ENCODE results near the gene NECTIN1. TPM values are rescaled to one million over a fixed set of nuclear protein-coding genes. Genes with fewer than 3 reads are reported as not detected.
A peak's percentile ranks its signal among the peaks of the same experiment; 100 is the strongest.

Gene NECTIN1
- polyA plus RNA-seq, 3 donors from 2014 or later: 0.41 to 0.52 TPM; not detected in 1

- no peaks in the 10 kb centered on the region for H3K9me3 Mint-ChIP-seq
- H3K27ac Mint-ChIP-seq: no peak overlapping the region
- H3K27me3 Mint-ChIP-seq (ENCODE audit: low read depth in 3 of 3): peaks cover 17 to 24% (median 19%) of the 10 kb centered on the region in 3 donors
- peak overlapping the region in 2 of 5 donors; percentile 22 to 38 for H3K4me3 Mint-ChIP-seq
- no peak for DNase-seq
- peaks cover 0 to 19% (median 8%) of the 10 kb centered on the region in 3 donors for H3K36me3 Mint-ChIP-seq
- peaks cover 15 to 18% of the 10 kb centered on the region in 2 donors for H3K4me1 Mint-ChIP-seq
These were observed 19.2 kb downstream of the NECTIN1 start for GRCh38 chr11:119709638-119710346.

- Mint-ChIP-seq H3K36me3 (peaks cover 0 to 19% (median 8%) of the 10 kb centered on the region in 3 donors), H3K27ac (no peak overlapping the region), H3K27me3 (ENCODE audit: low read depth in 3 of 3) (peaks cover 17 to 24% (median 19%) of the 10 kb centered on the region in 3 donors), H3K4me3 (peak overlapping the region in 3 of 5 donors; percentile 3 to 38 (median 32)), H3K9me3 (no peaks in the 10 kb centered on the region), H3K4me1 (peaks cover 15 to 18% of the 10 kb centered on the region in 2 donors)
- no peak for DNase-seq
These were observed 19.8 kb downstream of the NECTIN1 start for GRCh38 chr11:119709171-119709570.

- Mint-ChIP-seq H3K4me1 (peaks cover 15 to 18% of the 10 kb centered on the region in 2 donors), H3K27ac (no peak overlapping the region), H3K4me3 (no peak overlapping the region), H3K36me3 (peaks cover 0 to 19% (median 8%) of the 10 kb centered on the region in 3 donors), H3K27me3 (ENCODE audit: low read depth in 3 of 3) (peaks cover 18 to 22% (median 19%) of the 10 kb centered on the region in 3 donors), H3K9me3 (no peaks in the 10 kb centered on the region)
- DNase-seq: no peak
These were observed 20.6 kb downstream of the NECTIN1 start for GRCh38 chr11:119708384-119708783.

- no peak overlapping the region for H3K27ac Mint-ChIP-seq
These were observed 22.1 kb downstream of the NECTIN1 start for GRCh38 chr11:119706887-119707286.

GRCh38 chr11:119706029-119706428 is 23.0 kb downstream of the NECTIN1 start:
- Mint-ChIP-seq H3K27me3 (ENCODE audit: low read depth in 3 of 3) (peaks cover 13 to 21% (median 15%) of the 10 kb centered on the region in 3 donors), H3K36me3 (peaks cover 0 to 15% (median 8%) of the 10 kb centered on the region in 3 donors), H3K4me3 (no peak overlapping the region), H3K4me1 (peaks cover 16 to 19% of the 10 kb centered on the region in 2 donors), H3K27ac (no peak overlapping the region), H3K9me3 (no peaks in the 10 kb centered on the region)
- DNase-seq: no peak

More at GRCh38 chr11:119706887-119707286, 22.1 kb downstream of the NECTIN1 start:
- Mint-ChIP-seq H3K36me3 (peaks cover 0 to 19% (median 8%) of the 10 kb centered on the region in 3 donors), H3K27me3 (ENCODE audit: low read depth in 3 of 3) (peaks cover 18 to 25% (median 18%) of the 10 kb centered on the region in 3 donors), H3K9me3 (no peaks in the 10 kb centered on the region), H3K4me3 (no peak overlapping the region), H3K4me1 (peaks cover 15 to 18% of the 10 kb centered on the region in 2 donors)
- no peak for DNase-seq

GRCh38 chr11:119705362-119705761 is 23.6 kb downstream of the NECTIN1 start:
- Mint-ChIP-seq H3K9me3 (no peaks in the 10 kb centered on the region), H3K27me3 (ENCODE audit: low read depth in 3 of 3) (peaks cover 9 to 21% (median 19%) of the 10 kb centered on the region in 3 donors), H3K27ac (no peak overlapping the region), H3K36me3 (peaks cover 0 to 9% (median 8%) of the 10 kb centered on the region in 3 donors), H3K4me1 (peaks cover 17 to 19% of the 10 kb centered on the region in 2 donors), H3K4me3 (no peak overlapping the region)
- DNase-seq: no peak

GRCh38 chr11:119704849-119705248 is 24.2 kb downstream of the NECTIN1 start:
- DNase-seq: no peak
- Mint-ChIP-seq H3K4me3 (no peak overlapping the region), H3K36me3 (peaks cover 0 to 8% (median 4%) of the 10 kb centered on the region in 3 donors), H3K27ac (peak overlapping the region in 1 of 6 donors; percentile 30), H3K27me3 (ENCODE audit: low read depth in 3 of 3) (peaks cover 9 to 21% (median 15%) of the 10 kb centered on the region in 3 donors), H3K9me3 (no peaks in the 10 kb centered on the region), H3K4me1 (peaks cover 13 to 15% of the 10 kb centered on the region in 2 donors)

- Mint-ChIP-seq H3K9me3 (no peaks in the 10 kb centered on the region), H3K4me3 (no peak overlapping the region), H3K27ac (no peak overlapping the region), H3K4me1 (peaks cover 16 to 20% of the 10 kb centered on the region in 2 donors), H3K27me3 (ENCODE audit: low read depth in 3 of 3) (peaks cover 7 to 16% (median 9%) of the 10 kb centered on the region in 3 donors), H3K36me3 (peaks cover 0 to 8% (median 4%) of the 10 kb centered on the region in 3 donors)
- no peak for DNase-seq
These were observed 27.1 kb downstream of the NECTIN1 start for GRCh38 chr11:119701591-119702549.

GRCh38 chr11:119700536-119701346 is 28.3 kb downstream of the NECTIN1 start:
- Mint-ChIP-seq H3K27ac (no peak overlapping the region), H3K4me3 (peak overlapping the region in 3 of 5 donors; percentile 15 to 48 (median 17)), H3K4me1 (peaks cover 24 to 29% of the 10 kb centered on the region in 2 donors), H3K36me3 (peaks cover 0 to 4% (median 4%) of the 10 kb centered on the region in 3 donors), H3K27me3 (ENCODE audit: low read depth in 3 of 3) (peaks cover 7 to 23% (median 15%) of the 10 kb centered on the region in 3 donors), H3K9me3 (no peaks in the 10 kb centered on the region)
- peak in 1 of 3 donors; percentile 19 for DNase-seq

GRCh38 chr11:119700030-119700429 is 29.0 kb downstream of the NECTIN1 start:
- peaks cover 5 to 18% (median 15%) of the 10 kb centered on the region in 3 donors for H3K27me3 Mint-ChIP-seq (ENCODE audit: low read depth in 3 of 3)
- H3K4me1 Mint-ChIP-seq: peaks cover 24 to 32% of the 10 kb centered on the region in 2 donors
- no peaks in the 10 kb centered on the region for H3K9me3 Mint-ChIP-seq
- H3K36me3 Mint-ChIP-seq: no peaks in the 10 kb centered on the region
- H3K4me3 Mint-ChIP-seq: peak overlapping the region in 1 of 5 donors; percentile 13
- H3K27ac Mint-ChIP-seq: no peak overlapping the region
- no peak for DNase-seq

GRCh38 chr11:119699227-119699626 is 29.8 kb downstream of the NECTIN1 start:
- Mint-ChIP-seq H3K9me3 (no peaks in the 10 kb centered on the region), H3K27me3 (ENCODE audit: low read depth in 3 of 3) (peaks cover 5 to 18% (median 15%) of the 10 kb centered on the region in 3 donors), H3K36me3 (no peaks in the 10 kb centered on the region), H3K4me3 (no peak overlapping the region), H3K4me1 (peaks cover 32 to 40% of the 10 kb centered on the region in 2 donors), H3K27ac (no peak overlapping the region)
- DNase-seq: no peak

- no peaks in the 10 kb centered on the region for H3K36me3 Mint-ChIP-seq
- H3K4me3 Mint-ChIP-seq: peak overlapping the region in 1 of 5 donors; percentile 27
- H3K27me3 Mint-ChIP-seq (ENCODE audit: low read depth in 3 of 3): peaks cover 8 to 20% (median 10%) of the 10 kb centered on the region in 3 donors
- DNase-seq: no peak
- peaks cover 45 to 53% of the 10 kb centered on the region in 2 donors for H3K4me1 Mint-ChIP-seq
- H3K9me3 Mint-ChIP-seq: no peaks in the 10 kb centered on the region
- H3K27ac Mint-ChIP-seq: no peak overlapping the region
These were observed 31.1 kb downstream of the NECTIN1 start for GRCh38 chr11:119697882-119698281.

GRCh38 chr11:119697445-119697844 is 31.6 kb downstream of the NECTIN1 start:
- Mint-ChIP-seq H3K4me3 (peak overlapping the region; percentile 1 to 62 (median 38)), H3K27me3 (ENCODE audit: low read depth in 3 of 3) (peaks cover 8 to 18% (median 10%) of the 10 kb centered on the region in 3 donors), H3K27ac (peak overlapping the region in 1 of 6 donors; percentile 40), H3K36me3 (no peaks in the 10 kb centered on the region), H3K4me1 (peaks cover 50 to 58% of the 10 kb centered on the region in 2 donors), H3K9me3 (no peaks in the 10 kb centered on the region)
- DNase-seq: no peak
